NOMO-1 (cell line): Measurements from ENCODE around the gene VMP1.
"Not testable (repeated sequence)": the region's sequence is repeated elsewhere in the genome, so short reads cannot be mapped to it uniquely, and the experiment has no call there.

Experiments used
- DNase-seq, 2 experiments: peaks; one replicate each; lab custom pipeline; 2025; ENCODE audit not compliant: unreplicated experiment in 2 of 2; lab: John Stamatoyannopoulos, UW

Gene VMP1

DNA sequence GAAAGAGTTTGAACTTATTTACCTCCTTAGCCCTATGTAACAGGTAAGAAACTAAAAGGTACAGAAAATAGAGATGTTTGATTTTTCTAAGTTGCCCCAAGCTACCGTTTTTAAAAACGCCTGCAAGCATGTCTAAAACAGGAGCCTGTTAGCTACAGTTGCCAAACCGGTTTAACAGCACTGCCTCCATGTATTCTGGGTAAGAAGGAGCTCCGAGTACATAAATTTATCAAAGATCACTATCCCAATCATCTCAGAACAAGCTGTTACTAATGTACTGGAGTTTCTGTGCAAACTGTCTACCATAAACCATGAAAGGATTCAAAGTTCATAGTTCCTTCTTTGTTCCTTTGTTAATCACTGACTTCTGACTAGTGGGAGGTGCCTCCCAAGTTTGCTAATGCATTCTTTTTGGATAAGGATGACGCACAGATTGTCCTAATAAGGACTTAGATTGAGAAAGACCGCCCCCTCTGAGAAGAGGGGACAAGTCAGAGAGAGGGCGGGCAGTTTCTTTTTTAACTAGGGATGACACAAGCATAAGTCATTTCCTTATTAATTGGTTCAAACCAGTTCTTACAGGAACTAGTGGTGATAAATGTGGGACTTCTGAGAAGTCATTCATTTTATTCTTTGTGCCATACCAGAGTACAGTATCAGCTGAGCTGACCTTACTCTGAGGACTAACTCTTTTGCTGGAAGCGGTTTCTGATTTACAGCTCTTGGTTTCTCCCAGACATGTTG is 130.0 kb downstream of the VMP1 start:
- DNase-seq, result peak; percentile 87 to 100

DNA sequence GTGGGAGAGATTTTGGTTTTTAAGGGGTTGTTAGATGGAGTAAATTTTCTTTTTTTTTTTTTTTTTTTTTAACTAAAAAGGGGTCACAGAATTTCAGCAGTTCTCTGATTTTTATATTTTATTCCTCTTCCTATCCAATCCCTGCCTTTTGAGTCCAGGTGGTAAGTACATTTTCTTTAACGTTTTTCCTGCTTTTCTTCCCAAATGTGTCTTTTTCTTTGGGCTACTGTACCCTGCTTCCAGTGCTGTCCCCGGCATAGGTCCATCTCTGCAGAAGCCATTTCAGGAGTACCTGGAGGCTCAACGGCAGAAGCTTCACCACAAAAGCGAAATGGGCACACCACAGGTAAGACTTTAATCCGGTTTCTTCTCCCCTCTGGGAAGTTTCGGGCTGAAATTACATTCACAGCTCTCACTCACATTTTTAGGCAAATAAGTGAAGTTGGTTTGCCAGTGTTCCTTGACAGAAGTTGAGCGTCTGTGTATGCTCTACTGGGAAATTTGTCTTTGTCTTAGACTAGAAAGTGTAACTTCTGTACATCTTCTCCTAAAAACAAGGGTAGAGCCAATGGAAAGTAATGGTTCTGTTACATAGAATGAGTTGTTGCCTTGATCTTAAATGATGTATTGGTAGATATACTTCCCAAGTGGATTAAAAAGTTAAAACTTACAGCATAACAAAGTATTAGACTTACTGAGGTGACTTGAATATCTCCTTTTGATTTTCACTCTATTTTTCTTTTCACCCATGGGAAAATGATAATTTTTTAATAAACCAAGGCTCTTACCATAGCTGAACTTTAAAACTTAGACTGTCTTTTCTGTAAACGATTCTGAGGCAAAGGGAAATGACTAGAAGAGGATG is 130.8 kb downstream of the VMP1 start:
- DNase-seq, result peak in 1 of 2 experiments; percentile 32

DNA sequence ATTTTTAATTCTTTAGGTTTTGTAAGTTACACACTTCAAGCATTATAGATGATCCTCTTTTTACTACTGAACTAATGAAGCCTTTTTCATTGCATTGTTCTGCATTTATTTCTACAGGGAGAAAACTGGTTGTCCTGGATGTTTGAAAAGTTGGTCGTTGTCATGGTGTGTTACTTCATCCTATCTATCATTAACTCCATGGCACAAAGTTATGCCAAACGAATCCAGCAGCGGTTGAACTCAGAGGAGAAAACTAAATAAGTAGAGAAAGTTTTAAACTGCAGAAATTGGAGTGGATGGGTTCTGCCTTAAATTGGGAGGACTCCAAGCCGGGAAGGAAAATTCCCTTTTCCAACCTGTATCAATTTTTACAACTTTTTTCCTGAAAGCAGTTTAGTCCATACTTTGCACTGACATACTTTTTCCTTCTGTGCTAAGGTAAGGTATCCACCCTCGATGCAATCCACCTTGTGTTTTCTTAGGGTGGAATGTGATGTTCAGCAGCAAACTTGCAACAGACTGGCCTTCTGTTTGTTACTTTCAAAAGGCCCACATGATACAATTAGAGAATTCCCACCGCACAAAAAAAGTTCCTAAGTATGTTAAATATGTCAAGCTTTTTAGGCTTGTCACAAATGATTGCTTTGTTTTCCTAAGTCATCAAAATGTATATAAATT is 132.3 kb downstream of the VMP1 start:
- DNase-seq, result no peak

DNA sequence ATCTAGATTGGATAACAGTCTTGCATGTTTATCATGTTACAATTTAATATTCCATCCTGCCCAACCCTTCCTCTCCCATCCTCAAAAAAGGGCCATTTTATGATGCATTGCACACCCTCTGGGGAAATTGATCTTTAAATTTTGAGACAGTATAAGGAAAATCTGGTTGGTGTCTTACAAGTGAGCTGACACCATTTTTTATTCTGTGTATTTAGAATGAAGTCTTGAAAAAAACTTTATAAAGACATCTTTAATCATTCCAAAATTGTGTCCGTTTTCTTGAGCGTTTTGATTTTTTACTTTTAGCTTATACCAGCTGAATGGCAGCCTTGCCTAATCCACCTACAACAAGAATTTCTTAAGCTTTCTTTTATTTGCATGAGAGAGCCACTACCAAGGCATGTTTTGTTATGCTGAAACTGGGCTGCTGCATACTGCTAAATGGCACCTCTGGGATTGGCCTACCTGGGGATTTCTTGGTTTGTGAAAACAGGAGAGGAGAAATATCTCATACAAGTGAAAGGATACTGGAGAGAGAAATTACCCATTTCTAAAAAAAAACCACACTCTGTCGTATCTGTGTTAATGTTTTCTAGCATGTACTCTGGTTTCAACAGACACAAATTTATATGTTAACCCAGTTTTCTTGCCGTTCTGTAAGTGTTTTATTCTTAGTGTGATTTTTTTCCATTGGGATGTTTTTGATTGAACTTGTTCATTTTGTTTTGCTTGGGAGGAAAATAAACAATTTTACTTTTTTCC is 133.1 kb downstream of the VMP1 start:
- DNase-seq, result no peak

DNA sequence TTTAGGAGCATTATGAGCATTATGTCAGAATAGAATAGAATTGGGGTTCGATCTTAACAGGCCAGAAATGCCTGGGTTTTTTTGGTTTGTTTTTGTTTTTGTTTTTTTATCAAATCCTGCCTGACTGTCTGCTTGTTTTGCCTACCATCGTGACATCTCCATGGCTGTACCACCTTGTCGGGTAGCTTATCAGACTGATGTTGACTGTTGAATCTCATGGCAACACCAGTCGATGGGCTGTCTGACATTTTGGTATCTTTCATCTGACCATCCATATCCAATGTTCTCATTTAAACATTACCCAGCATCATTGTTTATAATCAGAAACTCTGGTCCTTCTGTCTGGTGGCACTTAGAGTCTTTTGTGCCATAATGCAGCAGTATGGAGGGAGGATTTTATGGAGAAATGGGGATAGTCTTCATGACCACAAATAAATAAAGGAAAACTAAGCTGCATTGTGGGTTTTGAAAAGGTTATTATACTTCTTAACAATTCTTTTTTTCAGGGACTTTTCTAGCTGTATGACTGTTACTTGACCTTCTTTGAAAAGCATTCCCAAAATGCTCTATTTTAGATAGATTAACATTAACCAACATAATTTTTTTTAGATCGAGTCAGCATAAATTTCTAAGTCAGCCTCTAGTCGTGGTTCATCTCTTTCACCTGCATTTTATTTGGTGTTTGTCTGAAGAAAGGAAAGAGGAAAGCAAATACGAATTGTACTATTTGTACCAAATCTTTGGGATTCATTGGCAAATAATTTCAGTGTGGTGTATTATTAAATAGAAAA is 133.8 kb downstream of the VMP1 start:
- not testable (repeated sequence) for DNase-seq

DNA sequence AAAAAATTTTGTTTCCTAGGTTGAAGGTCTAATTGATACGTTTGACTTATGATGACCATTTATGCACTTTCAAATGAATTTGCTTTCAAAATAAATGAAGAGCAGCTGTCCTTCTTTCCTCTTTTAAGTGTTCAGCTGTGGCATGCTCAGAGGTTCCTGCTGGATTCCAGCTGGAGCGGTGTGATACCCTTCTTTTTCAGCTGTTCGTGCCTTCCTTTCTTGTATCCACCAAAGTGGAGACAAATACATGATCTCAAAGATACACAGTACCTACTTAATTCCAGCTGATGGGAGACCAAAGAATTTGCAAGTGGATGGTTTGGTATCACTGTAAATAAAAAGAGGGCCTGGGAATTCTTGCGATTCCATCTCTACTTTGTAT is 134.4 kb downstream of the VMP1 start:
- DNase-seq, result not testable (repeated sequence)

DNA sequence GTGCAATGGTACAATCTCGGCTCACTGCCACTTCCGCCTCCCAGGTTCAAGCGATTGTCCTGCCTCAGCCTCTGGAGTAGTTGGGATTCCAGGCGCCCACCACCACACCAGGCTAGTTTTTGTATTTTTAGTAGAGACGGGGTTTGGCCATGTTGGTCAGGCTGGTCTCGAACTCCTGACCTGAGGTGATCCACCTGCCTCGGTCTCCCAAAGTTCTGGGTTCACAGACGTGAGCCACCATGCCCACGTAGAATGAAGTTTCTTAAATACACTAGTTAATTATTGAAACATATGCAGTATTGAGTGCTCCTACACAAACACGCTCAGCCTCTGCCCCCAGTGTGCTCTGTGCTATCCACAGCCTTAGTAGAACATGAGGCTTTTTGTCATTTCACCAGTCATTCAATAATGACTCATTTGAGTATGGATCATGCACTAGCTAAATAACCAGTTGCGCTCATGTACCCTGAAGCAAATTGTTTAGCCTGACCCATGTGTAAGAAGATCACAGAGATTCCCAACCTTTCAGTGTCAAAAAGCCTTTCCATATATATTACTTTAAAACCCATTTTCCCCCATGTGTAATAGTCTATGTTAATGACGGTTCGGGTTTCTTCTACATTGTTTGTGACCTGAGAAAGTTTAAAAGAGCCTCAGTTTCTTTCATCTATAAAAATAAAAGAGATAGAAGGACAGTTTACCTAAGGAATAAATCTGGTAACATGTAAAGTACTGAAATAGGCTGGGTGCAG is 135.6 kb downstream of the VMP1 start:
- no peak for DNase-seq

DNA sequence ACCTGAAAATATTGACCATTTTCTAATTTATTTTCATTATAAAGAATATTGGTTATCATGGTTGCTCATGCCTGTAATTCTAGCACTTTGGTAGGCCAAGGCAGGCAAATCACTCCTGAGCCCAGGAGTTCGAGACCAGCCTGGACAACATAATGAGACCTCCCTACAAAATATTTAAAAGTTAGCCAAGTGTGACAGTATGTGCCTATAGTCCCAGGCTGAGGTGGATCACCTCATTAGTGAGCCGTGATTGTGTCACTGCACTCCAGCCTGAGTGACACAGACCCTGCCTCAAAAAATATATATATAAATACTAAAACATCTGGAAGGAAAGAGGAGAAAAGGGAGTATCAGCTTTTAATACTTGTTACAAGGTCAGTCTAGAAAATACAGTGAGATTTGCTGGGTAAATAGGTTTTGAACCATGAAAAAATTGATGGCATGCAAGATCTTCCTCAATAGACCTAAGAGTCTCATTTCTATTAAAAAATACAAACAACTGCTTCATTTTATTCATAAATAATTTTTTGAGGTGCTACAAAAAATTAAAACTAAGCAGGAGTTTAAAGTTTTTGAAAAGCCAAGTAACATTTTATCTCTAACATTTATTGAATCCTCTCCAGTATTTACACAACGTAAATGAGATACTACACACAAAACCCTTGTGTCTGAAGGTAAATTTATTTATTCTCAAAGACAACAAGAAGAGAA is 137.6 kb downstream of the VMP1 start:
- DNase-seq, result no peak

DNA sequence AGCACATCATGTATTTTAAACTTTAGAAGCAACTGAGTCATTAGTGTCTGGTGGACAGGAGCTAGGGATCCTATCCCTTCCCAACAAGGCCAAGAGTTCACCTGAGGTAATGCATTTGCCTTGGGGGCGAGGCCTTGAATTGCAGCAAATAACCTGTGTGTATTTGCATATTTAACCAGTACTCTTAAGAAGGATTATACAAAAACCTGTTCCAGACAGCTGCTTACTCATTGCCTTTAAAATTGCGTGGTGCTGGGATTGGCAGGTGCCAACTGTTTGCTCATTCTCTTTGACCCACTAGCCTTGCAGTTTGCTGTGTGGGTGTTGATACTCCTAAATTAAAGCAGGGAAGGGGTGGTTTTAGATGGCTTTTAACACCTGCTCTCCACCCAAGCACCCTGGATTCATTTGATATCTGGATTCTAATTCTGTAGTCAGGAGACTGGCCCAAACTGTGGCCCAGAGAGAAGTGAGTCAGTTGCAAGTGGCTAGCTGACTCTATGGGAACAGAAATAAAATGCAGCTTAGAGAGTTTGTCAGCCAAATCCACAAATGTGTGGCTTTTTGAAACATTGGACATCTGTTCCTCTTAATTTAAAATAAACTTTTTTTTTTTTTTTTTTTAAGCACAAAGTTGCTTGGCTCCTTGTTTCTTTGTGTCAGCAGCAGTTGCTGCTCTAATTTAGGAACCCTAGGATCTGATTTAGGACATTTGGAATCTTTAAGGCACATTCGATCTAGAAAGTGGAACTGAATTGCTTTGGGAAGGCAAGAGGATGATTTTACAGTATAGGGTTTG is 138.3 kb downstream of the VMP1 start:
- peak in 1 of 2 experiments; percentile 44 for DNase-seq

DNA sequence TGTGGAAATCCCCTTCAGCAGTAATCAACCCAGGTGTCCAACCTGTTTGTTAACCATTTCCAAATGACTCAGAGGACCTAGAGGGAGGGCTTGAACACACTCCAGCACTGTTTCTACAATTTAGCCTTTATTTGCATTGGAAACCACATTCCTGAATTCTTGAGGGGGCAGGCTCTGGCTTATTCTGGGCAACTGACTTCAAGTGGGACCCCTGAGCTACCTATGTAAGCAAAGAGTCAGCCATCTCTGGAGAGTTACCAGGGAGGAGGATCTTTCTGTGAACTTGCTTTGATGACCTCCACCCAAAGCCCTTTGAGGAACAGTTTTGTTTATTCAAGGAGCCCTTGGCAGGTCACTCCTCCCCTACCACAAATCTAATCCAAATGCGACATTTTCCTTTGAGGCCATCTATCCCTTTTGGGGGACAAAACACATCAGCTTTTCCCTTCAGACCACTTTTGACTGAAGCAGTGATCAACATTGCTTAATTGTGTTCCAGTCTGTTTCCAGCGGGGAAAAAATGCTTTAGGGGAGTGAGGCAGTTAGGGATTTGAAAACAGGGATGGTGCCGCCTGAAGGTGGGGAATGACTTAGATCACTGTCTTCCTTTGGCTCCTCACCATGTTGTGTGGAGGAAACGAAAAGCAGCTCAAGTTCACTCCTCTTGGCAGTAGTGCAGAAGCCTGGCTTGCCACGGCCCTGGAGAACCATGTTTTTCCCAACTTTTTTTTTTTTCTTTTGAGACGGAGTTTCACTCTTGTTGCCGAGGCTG is 139.1 kb downstream of the VMP1 start:
- DNase-seq, result no peak

DNA sequence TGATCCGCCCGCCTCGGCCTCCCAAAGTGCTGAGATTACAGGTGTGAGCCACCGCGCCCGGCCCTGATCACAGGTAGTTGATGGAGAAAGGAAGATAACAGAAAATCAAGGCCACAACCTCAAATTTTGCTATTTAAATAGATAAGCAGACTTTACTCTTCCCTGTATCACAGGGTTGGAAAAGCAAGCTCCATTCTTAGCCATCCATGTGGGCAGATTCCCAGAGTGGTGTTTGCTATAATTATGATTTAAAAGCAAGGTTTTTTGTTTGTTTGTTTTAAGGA is 140.9 kb downstream of the VMP1 start:
- no peak for DNase-seq

DNA sequence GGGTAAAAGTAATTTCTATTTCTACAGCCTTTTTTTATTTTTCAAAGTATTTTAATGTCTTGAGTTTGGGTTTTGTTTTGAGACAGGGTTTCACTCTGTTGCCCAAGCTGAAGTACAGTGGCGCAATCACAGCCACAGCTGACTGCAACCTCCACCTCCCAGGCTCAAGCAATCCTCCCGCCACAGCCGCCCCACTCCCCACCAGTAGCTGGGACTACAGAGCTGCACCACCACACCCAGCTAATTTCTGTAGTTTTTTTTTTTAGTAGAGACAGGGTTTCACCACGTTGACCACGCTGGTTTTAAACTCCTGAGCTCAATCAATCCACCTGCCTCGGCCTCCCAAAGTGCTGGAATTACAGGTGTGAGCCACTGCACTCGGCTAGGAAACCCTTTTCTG is 141.3 kb downstream of the VMP1 start:
- DNase-seq, result peak; percentile 79 to 87

DNA sequence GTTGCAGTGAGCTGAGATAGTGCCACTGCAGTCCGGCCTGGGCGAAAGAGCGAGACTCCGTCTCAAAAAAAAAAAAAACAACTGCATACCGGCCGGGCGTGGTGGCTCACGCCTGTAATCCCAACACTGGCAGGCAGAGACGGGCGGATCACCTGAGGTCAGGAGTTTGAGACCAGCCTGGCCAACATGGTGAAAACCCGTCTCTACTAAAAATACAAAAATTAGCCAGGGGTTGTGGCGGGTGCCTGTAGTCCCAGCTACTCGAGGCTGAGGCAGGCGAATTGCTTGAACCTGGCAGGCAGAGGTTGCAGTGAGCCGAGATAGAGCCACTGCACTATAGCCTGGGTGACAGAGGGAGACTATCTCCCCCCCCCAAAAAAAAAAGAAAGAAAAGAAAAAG is 142.9 kb downstream of the VMP1 start:
- not testable (repeated sequence) for DNase-seq

DNA sequence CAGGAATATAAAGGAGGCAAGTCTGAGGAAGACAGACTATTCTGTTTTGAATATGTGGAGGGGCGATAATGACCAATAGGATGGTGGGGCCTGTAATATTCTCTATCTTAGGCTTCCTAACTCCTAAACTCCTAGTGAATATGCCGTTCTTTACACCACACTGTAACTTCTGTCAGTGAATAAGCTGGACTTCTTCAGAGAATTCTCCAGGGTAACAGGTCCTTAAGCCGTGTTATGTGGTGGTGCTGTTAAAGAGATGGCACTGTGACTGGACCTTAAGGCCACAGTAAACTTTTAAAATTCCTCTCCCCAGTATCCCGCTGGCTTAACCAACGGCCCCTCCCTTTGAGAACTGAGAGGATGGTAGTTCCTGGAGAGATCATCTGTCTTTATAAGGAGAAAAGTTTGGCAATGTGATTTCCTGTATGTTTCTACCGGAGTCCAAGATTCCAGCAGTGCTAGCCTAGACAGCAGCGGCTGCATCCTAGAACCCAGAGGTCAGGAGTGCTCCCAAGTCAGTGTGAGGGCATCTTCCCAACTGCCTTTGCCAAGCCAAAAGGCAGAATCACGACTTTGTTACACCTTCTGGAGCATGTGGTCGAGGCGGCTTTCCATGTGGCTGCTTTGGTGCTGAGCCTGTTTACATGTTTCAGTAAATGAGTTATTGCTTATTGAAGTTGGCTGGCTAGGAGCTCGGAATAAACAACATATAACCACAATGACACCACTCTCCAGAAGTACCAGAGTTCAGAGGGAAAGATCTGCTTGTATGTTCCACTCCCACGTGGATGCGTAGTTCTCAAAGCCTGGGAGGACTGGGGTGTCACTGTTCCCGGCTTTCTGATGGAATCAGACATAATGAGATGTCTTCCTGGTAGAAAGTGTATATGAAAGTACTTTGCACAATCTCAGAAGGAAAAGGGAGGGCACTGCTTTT is 144.3 kb downstream of the VMP1 start:
- no peak for DNase-seq

DNA sequence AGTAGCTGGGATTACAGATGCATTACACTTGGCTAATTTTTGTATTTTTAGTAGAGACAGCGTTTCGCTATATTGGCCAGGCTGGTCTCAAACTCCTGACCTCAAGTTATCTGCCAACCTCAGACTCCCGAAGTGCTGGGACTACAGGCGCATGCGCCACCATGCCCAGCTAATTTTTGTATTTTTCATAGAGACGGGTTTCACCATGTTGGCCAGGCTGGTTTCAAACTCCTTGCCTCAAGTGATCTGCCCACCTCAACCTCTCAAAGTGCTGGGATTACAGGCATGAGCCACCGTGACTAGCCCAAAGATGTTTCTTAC is 145.4 kb downstream of the VMP1 start:
- not testable (repeated sequence) for DNase-seq

DNA sequence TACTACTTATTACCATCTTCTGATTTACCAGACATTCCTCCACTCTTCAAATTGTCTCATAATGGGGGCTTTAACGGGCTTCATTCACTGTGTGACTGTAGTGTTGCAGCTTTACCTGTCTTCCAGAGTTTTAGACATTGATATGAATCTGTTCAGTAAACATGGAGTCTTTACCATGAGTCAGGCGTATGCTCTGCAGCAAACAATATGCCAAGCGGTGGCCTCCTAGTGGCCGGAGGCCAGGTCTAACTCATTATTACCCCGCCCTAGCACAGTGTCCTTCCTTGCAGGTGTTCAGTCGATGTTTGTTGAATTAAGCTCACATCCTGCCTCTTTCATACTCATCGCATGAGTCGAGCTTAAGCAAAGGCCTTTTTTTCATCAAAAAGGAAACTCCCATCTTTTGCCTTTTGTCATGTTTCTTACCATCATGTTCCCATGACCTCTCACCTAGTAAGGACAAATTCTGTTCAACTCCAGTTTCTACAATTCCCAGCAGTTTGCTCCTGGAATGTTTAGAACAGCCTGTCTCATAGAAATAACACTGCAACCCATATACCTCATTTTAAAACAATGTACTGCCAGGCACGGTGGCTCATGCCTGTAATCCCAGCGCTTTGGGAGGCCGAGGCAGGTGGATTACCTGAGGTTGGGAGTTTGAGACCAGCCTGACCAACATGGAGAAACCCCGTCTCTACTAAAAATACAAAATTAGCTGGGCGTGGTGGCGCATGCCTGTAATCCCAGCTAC is 145.9 kb downstream of the VMP1 start:
- no peak for DNase-seq
